T-cell (primary cell): ENCODE measurements around the gene WDR7. TPM values are rescaled to one million over a fixed set of nuclear protein-coding genes. Genes with fewer than 3 reads are reported as not detected.

ENCODE experiments used
- ATAC-seq, 4 experiments: fragments of 200-7000 bp in 3 of 4; fragments of 150-1000 bp in 1 of 4; cut with Tn5 transposase; replicated peaks in 1 of 4; 1 replicate in 3 of 4; 2 replicates in 1 of 4; pipeline ENCODE4 v1.10.0; 2021; ENCODE audit warnings: moderate library complexity in 3 of 4, mild to moderate bottlenecking in 2 of 4, moderate number of reproducible peaks in 1 of 4
- CTCF ChIA-PET, 2 donors: fragments of 300-600 bp; sonication (Branson Sonifier 250); formaldehyde crosslinking; loops; one replicate each; lab custom pipeline; 2022; ENCODE audit warnings: antibody characterized with exemption in 2 of 2; lab: Charles Lee
- POLR2A ChIA-PET, 2 donors: fragments of 300-600 bp; sonication (Branson Sonifier 250); formaldehyde crosslinking; loops; one replicate each; lab custom pipeline; 2022; ENCODE audit warnings: antibody characterized with exemption in 2 of 2; lab: Charles Lee
- DNase-seq, 35 experiments: peaks; one replicate each; pipeline versions ENCODE4 v3.0.0 to v3.0.0-alpha.2; 2013 to 2023
- H3K27ac ChIP-seq: one replicate; pipeline ENCODE4 v1.5.1; 2013; ENCODE audit warnings: low read length
- H3K27me3 ChIP-seq, 2 experiments: replicated peaks in 1 of 2; 1 replicate in 1 of 2; 2 replicates in 1 of 2; pipeline versions ENCODE4 v1.6.1 to v1.7.0; 2013; ENCODE audit warnings: low read length in 1 of 2, mixed read lengths in 1 of 2; ENCODE audit not compliant: control insufficient read depth in 2 of 2, insufficient read depth in 2 of 2; ENCODE audit errors: extremely low read depth in 1 of 2
- H3K36me3 ChIP-seq, 2 donors: 1 replicate in 1 of 2; 2 replicates in 1 of 2; pipeline versions ENCODE4 v1.6.1 to v1.7.0; 2013; ENCODE audit warnings: low read length in 1 of 2; ENCODE audit not compliant: control insufficient read depth in 2 of 2, insufficient read depth in 1 of 2; ENCODE audit errors: extremely low read depth in 1 of 2
- H3K4me1 ChIP-seq, 2 experiments: 1 replicate in 1 of 2; 2 replicates in 1 of 2; pipeline versions ENCODE4 v1.6.1 to v1.7.0; 2013; ENCODE audit warnings: low read length in 2 of 2, mixed read lengths in 1 of 2; ENCODE audit not compliant: insufficient read depth in 2 of 2, control insufficient read depth in 1 of 2; ENCODE audit errors: extremely low read depth in 1 of 2
- H3K4me3 ChIP-seq, 2 donors: 1 replicate in 1 of 2; 2 replicates in 1 of 2; pipeline versions ENCODE4 v1.5.1 to v1.7.0; 2013; ENCODE audit warnings: mild to moderate bottlenecking in 2 of 2, low read length in 1 of 2, moderate library complexity in 1 of 2; ENCODE audit not compliant: control insufficient read depth in 1 of 2; ENCODE audit errors: extremely low read depth in 1 of 2
- H3K9me3 ChIP-seq: 2 replicates; pipeline ENCODE4 v1.7.0; 2013
- H3K27ac Mint-ChIP-seq, 2 donors: one replicate each; pipeline ENCODE4 v1.8.0; 2020 to 2021; ENCODE audit warnings: mild to moderate bottlenecking in 2 of 2, mixed read lengths in 2 of 2
- H3K27me3 Mint-ChIP-seq, 2 donors: one replicate each; pipeline ENCODE4 v1.8.0; 2021 to 2022; ENCODE audit warnings: mixed read lengths in 2 of 2
- H3K36me3 Mint-ChIP-seq: one replicate; pipeline ENCODE4 v1.8.0; 2021; ENCODE audit warnings: mixed read lengths
- H3K4me1 Mint-ChIP-seq, 3 donors: one replicate each; pipeline ENCODE4 v1.8.0; 2020 to 2022; ENCODE audit warnings: mixed read lengths in 3 of 3, mild to moderate bottlenecking in 1 of 3
- H3K4me3 Mint-ChIP-seq, 3 donors: one replicate each; pipeline ENCODE4 v1.8.0; 2020 to 2022; ENCODE audit warnings: mild to moderate bottlenecking in 3 of 3, mixed read lengths in 3 of 3, moderate library complexity in 3 of 3
- H3K9me3 Mint-ChIP-seq, 3 donors: one replicate each; pipeline ENCODE4 v1.8.0; 2020 to 2022; ENCODE audit warnings: mixed read lengths in 3 of 3
- WGBS: methylation state at CpG from one replicate; pipeline ENCODE4 v1.1.5; 2013; ENCODE audit warnings: missing lambda C conversion rate; ENCODE audit not compliant: insufficient coverage; 5-methylcytosine and 5-hydroxymethylcytosine counted together
- total RNA-seq, 35 experiments: library from RNA in 6 of 35; stranded (reverse) in 6 of 35; fragments of 120-200 nt in 1 of 35; gene quantifications; one replicate each; pipeline versions ENCODE4 v1.2.1 to v1.2.4 and lab custom pipeline; 2013 to 2026

WDR7 gene
- total RNA-seq, 5 donors from 2014 or later (not counting 1 experiment from before 2014, with no cell fraction given): 35.9 to 65.6 (median 41.5) TPM

GRCh38 chr18:56659111-56659510 is 8.0 kb downstream of the WDR7 start:
- no peaks in the 10 kb centered on the region for H3K27me3 ChIP-seq
- H3K4me3 Mint-ChIP-seq: no peak overlapping the region
- H3K27me3 Mint-ChIP-seq: no peaks in the 10 kb centered on the region
- peaks cover 3 to 4% of the 10 kb centered on the region in 2 experiments for H3K4me1 ChIP-seq
- DNase-seq (no peak), ATAC-seq (no peak)
- no peak overlapping the region for H3K27ac ChIP-seq
- H3K36me3 ChIP-seq: peaks cover 0 to 9% of the 10 kb centered on the region in 2 donors
- H3K9me3 ChIP-seq: no peaks in the 10 kb centered on the region
- H3K27ac Mint-ChIP-seq: no peak overlapping the region
- peaks cover 0 to 5% (median 0%) of the 10 kb centered on the region in 3 donors for H3K9me3 Mint-ChIP-seq
- H3K4me1 Mint-ChIP-seq: peaks cover 53 to 66% (median 64%) of the 10 kb centered on the region in 3 donors
- ChIA-PET POLR2A (interaction anchor here in 1 of 2 donors (0.6 kb wide), 1 partner anchor 21 kb away, joined by 4 read pairs; no protein-coding TSS in a partner anchor), CTCF (no interaction called here)
- 100% methylated on average over 2 of the region's 4 CpGs for WGBS
- H3K36me3 Mint-ChIP-seq: peaks cover 19% of the 10 kb centered on the region
- H3K4me3 ChIP-seq: no peak overlapping the region

- no peak overlapping the region for H3K27ac Mint-ChIP-seq
- 100% methylated on average over 1 of the region's 1 CpG for WGBS
- CTCF ChIA-PET: no interaction called here
These were observed 9.5 kb downstream of the WDR7 start for GRCh38 chr18:56660655-56661054.

GRCh38 chr18:56661360-56662062 is 10.4 kb downstream of the WDR7 start:
- DNase-seq (no peak), ATAC-seq (no peak)
- Mint-ChIP-seq H3K4me1 (peaks cover 41 to 65% (median 55%) of the 10 kb centered on the region in 3 donors), H3K9me3 (peaks cover 0 to 5% (median 0%) of the 10 kb centered on the region in 3 donors), H3K4me3 (no peak overlapping the region), H3K27me3 (no peaks in the 10 kb centered on the region), H3K36me3 (peaks cover 19% of the 10 kb centered on the region), H3K27ac (no peak overlapping the region)
- Histone ChIP-seq H3K36me3 (peaks cover 0 to 9% of the 10 kb centered on the region in 2 donors), H3K4me1 (no peaks in the 10 kb centered on the region), H3K27me3 (no peaks in the 10 kb centered on the region), H3K27ac (no peak overlapping the region), H3K9me3 (no peaks in the 10 kb centered on the region), H3K4me3 (no peak overlapping the region)
- POLR2A ChIA-PET: interaction anchor here in 1 of 2 donors (0.5 kb wide), 1 partner anchor 1021 kb away, joined by 4 read pairs; no protein-coding TSS in a partner anchor
- CTCF ChIA-PET: interaction anchor here in 1 of 2 donors (0.5 to 0.6 kb wide), 2 partner anchors 15 to 995 kb away, joined by 3 read pairs; no protein-coding TSS in a partner anchor
- WGBS: no CpG with 5 or more reads among the region's 2 CpGs

More at GRCh38 chr18:56660655-56661054, 9.5 kb downstream of the WDR7 start:
- Histone ChIP-seq H3K4me3 (no peak overlapping the region), H3K27me3 (no peaks in the 10 kb centered on the region), H3K4me1 (no peaks in the 10 kb centered on the region), H3K36me3 (peaks cover 0 to 9% of the 10 kb centered on the region in 2 donors), H3K27ac (no peak overlapping the region), H3K9me3 (no peaks in the 10 kb centered on the region)
- POLR2A ChIA-PET: interaction anchor here in 1 of 2 donors (0.5 kb wide), 1 partner anchor 1020 kb away, joined by 4 read pairs; no protein-coding TSS in a partner anchor
- H3K27me3 Mint-ChIP-seq: no peaks in the 10 kb centered on the region
- DNase-seq: no peak
- H3K4me3 Mint-ChIP-seq: no peak overlapping the region
- H3K9me3 Mint-ChIP-seq: peaks cover 0 to 5% (median 0%) of the 10 kb centered on the region in 3 donors
- no peak for ATAC-seq
- H3K36me3 Mint-ChIP-seq: peaks cover 19% of the 10 kb centered on the region
- H3K4me1 Mint-ChIP-seq: peaks cover 44 to 60% (median 56%) of the 10 kb centered on the region in 3 donors

GRCh38 chr18:56662063-56662408 is 10.9 kb downstream of the WDR7 start:
- no peaks in the 10 kb centered on the region for H3K9me3 ChIP-seq
- 86% methylated on average over 1 of the region's 4 CpGs for WGBS
- H3K9me3 Mint-ChIP-seq: peaks cover 0 to 5% (median 0%) of the 10 kb centered on the region in 3 donors
- H3K36me3 ChIP-seq: peaks cover 0 to 9% of the 10 kb centered on the region in 2 donors
- peaks cover 20% of the 10 kb centered on the region for H3K36me3 Mint-ChIP-seq
- ChIA-PET CTCF (interaction anchor here in 1 of 2 donors (0.5 kb wide), 1 partner anchor 16 kb away, joined by 3 read pairs; no protein-coding TSS in a partner anchor), POLR2A (no interaction called here)
- H3K4me1 ChIP-seq: no peaks in the 10 kb centered on the region
- no peak overlapping the region for H3K4me3 ChIP-seq
- DNase-seq (no peak), ATAC-seq (no peak)
- no peak overlapping the region for H3K4me3 Mint-ChIP-seq
- no peak overlapping the region for H3K27ac ChIP-seq
- H3K27me3 Mint-ChIP-seq: no peaks in the 10 kb centered on the region
- H3K4me1 Mint-ChIP-seq: peaks cover 42 to 69% (median 56%) of the 10 kb centered on the region in 3 donors
- no peaks in the 10 kb centered on the region for H3K27me3 ChIP-seq
- no peak overlapping the region for H3K27ac Mint-ChIP-seq

GRCh38 chr18:56662502-56662901 is 11.3 kb downstream of the WDR7 start:
- Histone ChIP-seq H3K4me1 (no peaks in the 10 kb centered on the region), H3K27ac (no peak overlapping the region), H3K36me3 (peaks cover 0 to 7% of the 10 kb centered on the region in 2 donors), H3K9me3 (no peaks in the 10 kb centered on the region), H3K4me3 (no peak overlapping the region), H3K27me3 (no peaks in the 10 kb centered on the region)
- CTCF ChIA-PET: no interaction called here
- no peak overlapping the region for H3K4me3 Mint-ChIP-seq
- WGBS: 82% methylated on average over 1 of the region's 5 CpGs
- POLR2A ChIA-PET: no interaction called here
- H3K4me1 Mint-ChIP-seq: peaks cover 47 to 73% (median 61%) of the 10 kb centered on the region in 3 donors
- no peaks in the 10 kb centered on the region for H3K27me3 Mint-ChIP-seq
- DNase-seq (no peak), ATAC-seq (no peak)
- peaks cover 0 to 5% (median 0%) of the 10 kb centered on the region in 3 donors for H3K9me3 Mint-ChIP-seq
- no peak overlapping the region for H3K27ac Mint-ChIP-seq
- H3K36me3 Mint-ChIP-seq: peaks cover 23% of the 10 kb centered on the region

GRCh38 chr18:56662902-56663301 is 11.7 kb downstream of the WDR7 start:
- Mint-ChIP-seq H3K4me1 (peaks cover 51 to 76% (median 64%) of the 10 kb centered on the region in 3 donors), H3K27ac (no peak overlapping the region), H3K36me3 (peaks cover 23% of the 10 kb centered on the region), H3K4me3 (no peak overlapping the region), H3K9me3 (peaks cover 0 to 5% (median 0%) of the 10 kb centered on the region in 3 donors), H3K27me3 (no peaks in the 10 kb centered on the region)
- Histone ChIP-seq H3K9me3 (no peaks in the 10 kb centered on the region), H3K36me3 (peaks cover 0 to 7% of the 10 kb centered on the region in 2 donors), H3K4me3 (no peak overlapping the region), H3K27ac (no peak overlapping the region), H3K4me1 (no peaks in the 10 kb centered on the region), H3K27me3 (no peaks in the 10 kb centered on the region)
- ATAC-seq (no peak), DNase-seq (no peak)
- ChIA-PET CTCF (no interaction called here), POLR2A (no interaction called here)
- WGBS: no CpG with 5 or more reads among the region's 2 CpGs
